PC-3 (cell line): Measurements from ENCODE around the gene PTGDS. TPM values are rescaled to one million over a fixed set of nuclear protein-coding genes. Genes with fewer than 3 reads are reported as not detected.

ENCODE experiments used
- ATAC-seq: fragments of 200-7000 bp; cut with Tn5 transposase; 2 replicates; pipeline ENCODE4 v1.9.1; 2020; ENCODE audit warnings: mild to moderate bottlenecking, moderate library complexity
- BruUV-seq: library from RNA; stranded (reverse); fragments of 400-500 nt; replicated peaks from 2 replicates; lab custom pipeline; 2021; lab: Mats Ljungman, UMichigan
- CTCF ChIA-PET: fragments of 300-600 bp; sonication (Branson Sonifier 250); formaldehyde crosslinking; loops from one replicate; lab custom pipeline; 2022; ENCODE audit warnings: antibody characterized with exemption; lab: Charles Lee
- POLR2A ChIA-PET: fragments of 300-600 bp; sonication (Branson Sonifier 250); formaldehyde crosslinking; loops from one replicate; lab custom pipeline; 2022; ENCODE audit warnings: antibody characterized with exemption; ENCODE audit not compliant: unreplicated experiment; lab: Charles Lee
- DNase-seq: peaks from one replicate; pipeline ENCODE4 v3.0.0-alpha.2; 2015
- H2AFZ ChIP-seq: fragments of 300-600 bp; sonication (generic); 2 replicates; pipeline ENCODE4 v1.6.0; 2016; ENCODE audit warnings: antibody characterized with exemption, low read length
- H3F3A ChIP-seq: fragments of 300-600 bp; sonication (generic); one replicate; pipeline ENCODE4 v1.6.0; 2017; ENCODE audit warnings: antibody characterized with exemption, low read length, control low read depth, mild to moderate bottlenecking; ENCODE audit not compliant: unreplicated experiment
- H3K27ac ChIP-seq: fragments of 300-600 bp; sonication (generic); 2 replicates; pipeline ENCODE4 v1.5.1; 2016; ENCODE audit warnings: mild to moderate bottlenecking, low read length
- H3K27me3 ChIP-seq: fragments of 300-600 bp; sonication (generic); 2 replicates; pipeline ENCODE4 v1.6.1; 2016; ENCODE audit warnings: low read length, mixed read lengths
- H3K36me3 ChIP-seq: fragments of 300-600 bp; sonication (generic); 2 replicates; pipeline ENCODE4 v1.6.1; 2016; ENCODE audit warnings: low read depth, mixed run types, low read length, mixed read lengths
- H3K4me1 ChIP-seq: fragments of 300-600 bp; sonication (generic); 2 replicates; pipeline ENCODE4 v1.5.1; 2016; ENCODE audit warnings: low read length; ENCODE audit not compliant: insufficient read depth
- H3K4me2 ChIP-seq: fragments of 300-600 bp; sonication (generic); 2 replicates; pipeline ENCODE4 v1.6.0; 2016; ENCODE audit warnings: low read length
- H3K4me3 ChIP-seq: fragments of 300-600 bp; sonication (generic); 2 replicates; pipeline ENCODE4 v1.5.1; 2016; ENCODE audit warnings: mild to moderate bottlenecking, low read length, mixed read lengths
- H3K79me2 ChIP-seq: fragments of 300-600 bp; sonication (generic); 2 replicates; pipeline ENCODE4 v1.6.1; 2017; ENCODE audit warnings: low read length, mixed read lengths
- H3K9ac ChIP-seq: fragments of 300-600 bp; sonication (generic); 2 replicates; pipeline ENCODE4 v1.6.0; 2016; ENCODE audit warnings: mild to moderate bottlenecking, low read length
- H3K9me2 ChIP-seq: fragments of 300-600 bp; sonication (generic); replicated peaks from 2 replicates; pipeline ENCODE4 v1.6.1; 2016; ENCODE audit warnings: mixed run types, low read length, mixed read lengths
- H3K9me3 ChIP-seq: fragments of 300-600 bp; sonication (generic); 2 replicates; pipeline ENCODE4 v1.6.1; 2016; ENCODE audit warnings: low read length, mixed read lengths
- H4K20me1 ChIP-seq: fragments of 300-600 bp; sonication (generic); 2 replicates; pipeline ENCODE4 v1.6.1; 2016; ENCODE audit warnings: low read length, mixed read lengths
- EZH2 ChIP-seq: fragments of 300-600 bp; sonication (generic); IDR thresholded peaks from one replicate; pipeline ENCODE4 v1.6.1; 2017; ENCODE audit warnings: antibody characterized with exemption, mild to moderate bottlenecking, low read length; ENCODE audit not compliant: unreplicated experiment
- EZH2phosphoT487 ChIP-seq: fragments of 300-600 bp; sonication (generic); IDR thresholded peaks from 2 replicates; pipeline ENCODE4 v1.6.1; 2018; ENCODE audit warnings: mild to moderate bottlenecking, antibody characterized with exemption, low read length, borderline replicate concordance
- intact Hi-C: fragments of 100-400 bp; cut with micrococcal nuclease; formaldehyde crosslinking; loops from 2 replicates; pipeline ENCODE4 v1.9.0; 2023
- total RNA-seq: library from RNA; depleted of rRNA; stranded (reverse); fragments of >200 nt; gene quantifications from 2 replicates; pipeline ENCODE4 v1.2.3, GENCODE V29; 2014
- TF ChIP-seq, protein P1 (sequence below): fragments of 300-600 bp; sonication (generic); conservative IDR thresholded peaks from 2 replicates; pipeline ENCODE4 v1.5.1; 2017; ENCODE audit warnings: antibody characterized with exemption, low read depth, mild to moderate bottlenecking, low read length

The PTGDS gene
- total RNA-seq, 1 experiment from 2014 or later, result not detected

DNA sequence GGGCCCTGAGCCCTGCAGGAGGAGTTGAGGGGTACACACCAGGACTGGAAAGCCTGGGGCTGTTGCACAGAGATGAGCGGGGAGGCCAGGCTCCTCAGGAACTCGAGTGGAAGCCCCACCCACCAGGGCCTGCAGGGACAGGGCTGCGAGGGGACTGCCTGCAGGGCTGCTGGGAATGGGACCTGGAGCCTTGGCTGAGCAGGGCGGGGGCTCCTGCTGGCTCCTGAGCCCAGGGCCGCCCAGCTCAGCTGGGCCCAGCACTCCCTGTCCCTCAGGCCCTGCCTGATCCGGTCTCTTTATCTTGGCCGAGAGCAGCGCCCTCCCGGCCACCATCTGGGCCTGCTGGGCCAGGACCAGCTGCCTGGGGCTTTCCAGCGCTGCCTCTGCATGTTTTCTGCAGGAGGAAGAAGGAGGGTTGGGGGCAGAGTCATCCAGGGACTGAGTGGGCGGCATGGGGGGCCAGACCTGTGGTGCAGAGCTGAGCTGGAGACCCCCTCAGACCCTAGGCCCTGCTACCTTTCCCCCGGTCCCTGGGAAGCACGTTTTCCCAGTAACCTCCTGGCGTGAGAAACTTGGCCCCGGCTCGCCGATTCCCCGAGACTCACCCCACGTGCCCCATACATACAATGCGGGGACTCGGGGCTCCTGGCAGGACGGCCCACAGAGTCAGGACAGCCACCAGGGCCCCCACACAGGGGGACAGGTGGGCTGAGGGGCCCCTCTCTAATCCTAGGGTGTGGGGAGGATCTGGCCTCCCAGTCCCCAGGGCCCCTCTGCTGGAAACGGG lies 15.8 kb upstream of the PTGDS start:
- TF ChIP-seq EZH2phosphoT487 (no peak), EZH2 (no peak)
- TF ChIP-seq, protein P1, sequence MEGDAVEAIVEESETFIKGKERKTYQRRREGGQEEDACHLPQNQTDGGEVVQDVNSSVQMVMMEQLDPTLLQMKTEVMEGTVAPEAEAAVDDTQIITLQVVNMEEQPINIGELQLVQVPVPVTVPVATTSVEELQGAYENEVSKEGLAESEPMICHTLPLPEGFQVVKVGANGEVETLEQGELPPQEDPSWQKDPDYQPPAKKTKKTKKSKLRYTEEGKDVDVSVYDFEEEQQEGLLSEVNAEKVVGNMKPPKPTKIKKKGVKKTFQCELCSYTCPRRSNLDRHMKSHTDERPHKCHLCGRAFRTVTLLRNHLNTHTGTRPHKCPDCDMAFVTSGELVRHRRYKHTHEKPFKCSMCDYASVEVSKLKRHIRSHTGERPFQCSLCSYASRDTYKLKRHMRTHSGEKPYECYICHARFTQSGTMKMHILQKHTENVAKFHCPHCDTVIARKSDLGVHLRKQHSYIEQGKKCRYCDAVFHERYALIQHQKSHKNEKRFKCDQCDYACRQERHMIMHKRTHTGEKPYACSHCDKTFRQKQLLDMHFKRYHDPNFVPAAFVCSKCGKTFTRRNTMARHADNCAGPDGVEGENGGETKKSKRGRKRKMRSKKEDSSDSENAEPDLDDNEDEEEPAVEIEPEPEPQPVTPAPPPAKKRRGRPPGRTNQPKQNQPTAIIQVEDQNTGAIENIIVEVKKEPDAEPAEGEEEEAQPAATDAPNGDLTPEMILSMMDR, result no peak
- Histone ChIP-seq H3K27ac (no peak overlapping the region), H3K9ac (no peak overlapping the region), H3K4me3 (no peak overlapping the region), H3F3A (no peaks in the 10 kb centered on the region), H3K9me2 (no peaks in the 10 kb centered on the region), H3K79me2 (no peaks in the 10 kb centered on the region), H2AFZ (no peak overlapping the region), H3K4me1 (peaks cover 8% of the 10 kb centered on the region), H3K9me3 (no peaks in the 10 kb centered on the region), H3K36me3 (no peaks in the 10 kb centered on the region), H3K27me3 (no peaks in the 10 kb centered on the region), H4K20me1 (no peaks in the 10 kb centered on the region), H3K4me2 (no peak overlapping the region)
- ChIA-PET POLR2A (no interaction called here), CTCF (no interaction called here)
- intact Hi-C loops, result no loop called here
- ATAC-seq, result no peak
- no TSS peak for BruUV-seq
- no peak for DNase-seq

DNA sequence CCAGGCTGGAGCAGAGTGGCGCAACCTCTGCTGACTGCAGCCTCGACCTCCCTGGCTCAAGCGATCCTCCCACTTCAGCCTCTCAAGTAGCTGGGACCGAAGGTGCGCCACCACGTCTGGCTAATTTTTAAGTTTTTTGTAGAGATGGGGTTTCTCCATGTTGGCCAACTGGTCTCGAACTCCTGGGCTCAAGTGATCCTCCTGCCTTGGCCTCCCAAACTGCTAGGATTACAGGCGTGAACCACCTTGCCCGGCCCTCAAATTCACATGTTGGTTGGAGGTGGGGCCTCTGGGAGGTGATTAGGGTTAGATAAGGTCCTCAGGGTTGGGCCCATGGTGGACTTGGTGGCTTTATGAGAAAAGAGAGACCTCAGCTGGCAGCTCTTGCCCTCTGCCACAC lies 15.1 kb upstream of the PTGDS start:
- Histone ChIP-seq H3K27ac (no peak overlapping the region), H3K27me3 (no peaks in the 10 kb centered on the region), H3K36me3 (no peaks in the 10 kb centered on the region), H4K20me1 (no peaks in the 10 kb centered on the region), H3K4me2 (no peak overlapping the region), H3K4me3 (no peak overlapping the region), H3K79me2 (no peaks in the 10 kb centered on the region), H3F3A (no peaks in the 10 kb centered on the region), H3K9ac (no peak overlapping the region), H3K9me3 (no peaks in the 10 kb centered on the region), H3K9me2 (no peaks in the 10 kb centered on the region), H2AFZ (no peak overlapping the region), H3K4me1 (peaks cover 8% of the 10 kb centered on the region)
- BruUV-seq, result no TSS peak
- CTCF ChIA-PET, result no interaction called here
- ATAC-seq (no peak), DNase-seq (no peak)
- intact Hi-C loops, result no loop called here
- TF ChIP-seq, protein P1, result no peak
- no peak for TF ChIP-seq EZH2phosphoT487
- TF ChIP-seq EZH2, result no peak
- POLR2A ChIA-PET, result no interaction called here

DNA sequence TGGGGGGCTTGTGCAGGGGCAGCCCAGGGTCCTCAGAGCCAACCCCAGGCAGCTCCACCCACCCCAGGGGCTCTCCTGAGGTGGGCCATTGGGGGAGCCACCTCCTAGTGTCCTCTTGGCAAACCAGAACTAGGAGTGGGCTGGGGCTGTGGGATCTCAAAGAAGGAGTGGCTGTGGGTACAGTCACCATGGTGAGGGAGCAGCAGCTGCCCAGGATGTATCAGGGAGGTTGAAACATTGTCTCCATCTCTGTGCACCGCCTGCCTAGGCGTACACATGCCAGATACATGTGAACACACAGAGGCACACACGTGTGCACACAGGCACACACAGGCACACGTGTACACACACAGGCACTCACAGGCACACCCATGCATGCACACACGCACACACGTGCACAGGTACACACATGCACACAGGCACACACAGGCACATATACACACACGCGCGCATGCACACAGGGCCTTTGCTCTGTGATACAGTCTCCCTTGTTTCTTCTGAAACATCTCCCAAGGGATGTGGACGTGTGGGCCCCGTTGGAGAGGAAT lies 14.5 kb upstream of the PTGDS start:
- no TSS peak for BruUV-seq
- no peak for ATAC-seq
- TF ChIP-seq EZH2 (no peak), EZH2phosphoT487 (no peak)
- TF ChIP-seq, protein P1, result no peak
- Histone ChIP-seq H3K36me3 (no peaks in the 10 kb centered on the region), H3K4me1 (peaks cover 8% of the 10 kb centered on the region), H3K27me3 (no peaks in the 10 kb centered on the region), H2AFZ (no peak overlapping the region), H3K4me2 (no peak overlapping the region), H3K9me3 (no peaks in the 10 kb centered on the region), H3K9me2 (no peaks in the 10 kb centered on the region), H3F3A (no peaks in the 10 kb centered on the region), H4K20me1 (no peaks in the 10 kb centered on the region), H3K4me3 (no peak overlapping the region), H3K27ac (no peak overlapping the region), H3K79me2 (no peaks in the 10 kb centered on the region), H3K9ac (no peak overlapping the region)
- intact Hi-C loops, result no loop called here
- ChIA-PET CTCF (no interaction called here), POLR2A (no interaction called here)
- DNase-seq, result no peak
